Duodenal mucosa (tissue), 2 donors: ENCODE measurements around the gene GUK1.

ENCODE experiments used
- H3K27ac ChIP-seq: one replicate; pipeline ENCODE4 v1.7.0; 2013; ENCODE audit warnings: low read depth, low read length
- H3K27me3 ChIP-seq, 2 donors: one replicate each; pipeline ENCODE4 v1.7.0; 2013; ENCODE audit warnings: low read length in 2 of 2, control low read depth in 1 of 2; ENCODE audit not compliant: insufficient read depth in 2 of 2, control insufficient read depth in 1 of 2
- H3K36me3 ChIP-seq, 2 donors: one replicate each; pipeline ENCODE4 v1.7.0; 2013; ENCODE audit warnings: low read length in 2 of 2, control low read depth in 1 of 2; ENCODE audit not compliant: insufficient read depth in 2 of 2, control insufficient read depth in 1 of 2
- H3K4me1 ChIP-seq, 2 donors: one replicate each; pipeline ENCODE4 v1.7.0; 2013; ENCODE audit warnings: low read length in 2 of 2, control low read depth in 1 of 2; ENCODE audit not compliant: insufficient read depth in 2 of 2, control insufficient read depth in 1 of 2
- H3K4me3 ChIP-seq, 2 donors: one replicate each; pipeline ENCODE4 v1.7.0; 2013; ENCODE audit warnings: low read length in 2 of 2, low read depth in 1 of 2
- H3K9ac ChIP-seq, 2 donors: one replicate each; pipeline ENCODE4 v1.7.0; 2013; ENCODE audit warnings: low read length in 2 of 2, low read depth in 1 of 2
- H3K9me3 ChIP-seq, 2 donors: one replicate each; pipeline ENCODE4 v1.7.0; 2013; ENCODE audit warnings: low read length in 2 of 2, control low read depth in 1 of 2; ENCODE audit not compliant: control insufficient read depth in 1 of 2

GUK1 gene

DNA sequence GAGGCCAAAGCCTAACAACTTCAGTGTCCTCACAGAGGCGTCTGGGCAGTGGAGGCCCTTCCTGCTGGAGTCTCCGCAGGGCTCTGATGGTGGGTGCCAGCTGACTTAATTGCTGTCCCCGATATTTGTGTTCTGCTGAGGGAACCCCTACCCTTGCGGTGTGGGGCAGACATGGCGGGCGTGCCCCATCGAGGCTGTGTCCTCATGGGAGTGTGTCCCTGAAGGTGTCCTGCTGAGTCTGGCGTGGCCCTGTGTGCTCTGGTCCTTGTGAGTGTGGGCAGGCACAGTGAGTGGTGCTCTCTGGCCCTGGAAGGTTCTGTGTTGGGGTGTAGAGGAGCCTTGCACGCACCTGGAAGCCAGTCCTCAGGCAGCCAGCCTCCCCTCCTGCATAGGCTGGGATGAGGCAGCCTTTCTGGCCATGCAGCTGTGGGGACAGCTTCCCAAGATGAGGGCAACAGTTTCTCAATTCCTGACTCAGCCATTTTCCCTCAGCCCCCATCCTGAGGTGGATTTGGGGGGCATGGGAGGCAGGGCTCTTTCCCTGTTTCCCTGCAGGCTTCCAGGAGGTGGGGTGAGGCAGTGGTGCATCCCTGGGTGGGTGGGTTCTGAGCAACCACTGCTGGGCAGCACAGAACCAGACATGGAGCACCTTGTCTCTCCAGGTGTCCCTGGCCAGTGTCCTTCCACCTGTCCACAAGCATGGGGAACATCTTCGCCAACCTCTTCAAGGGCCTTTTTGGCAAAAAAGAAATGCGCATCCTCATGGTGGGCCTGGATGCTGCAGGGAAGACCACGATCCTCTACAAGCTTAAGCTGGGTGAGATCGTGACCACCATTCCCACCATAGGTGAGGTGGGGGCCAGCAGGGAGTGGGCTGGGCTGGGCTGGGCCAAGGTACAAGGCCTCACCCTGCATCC lies 43.4 kb upstream of the GUK1 start:
- Histone ChIP-seq H3K27me3 (no peaks in the 10 kb centered on the region), H3K27ac (no peak overlapping the region), H3K9me3 (peaks cover 7 to 9% of the 10 kb centered on the region in 2 donors), H3K9ac (no peak overlapping the region), H3K4me1 (peaks cover 18 to 38% of the 10 kb centered on the region in 2 donors), H3K4me3 (no peak overlapping the region), H3K36me3 (peaks cover 29 to 69% of the 10 kb centered on the region in 2 donors)

DNA sequence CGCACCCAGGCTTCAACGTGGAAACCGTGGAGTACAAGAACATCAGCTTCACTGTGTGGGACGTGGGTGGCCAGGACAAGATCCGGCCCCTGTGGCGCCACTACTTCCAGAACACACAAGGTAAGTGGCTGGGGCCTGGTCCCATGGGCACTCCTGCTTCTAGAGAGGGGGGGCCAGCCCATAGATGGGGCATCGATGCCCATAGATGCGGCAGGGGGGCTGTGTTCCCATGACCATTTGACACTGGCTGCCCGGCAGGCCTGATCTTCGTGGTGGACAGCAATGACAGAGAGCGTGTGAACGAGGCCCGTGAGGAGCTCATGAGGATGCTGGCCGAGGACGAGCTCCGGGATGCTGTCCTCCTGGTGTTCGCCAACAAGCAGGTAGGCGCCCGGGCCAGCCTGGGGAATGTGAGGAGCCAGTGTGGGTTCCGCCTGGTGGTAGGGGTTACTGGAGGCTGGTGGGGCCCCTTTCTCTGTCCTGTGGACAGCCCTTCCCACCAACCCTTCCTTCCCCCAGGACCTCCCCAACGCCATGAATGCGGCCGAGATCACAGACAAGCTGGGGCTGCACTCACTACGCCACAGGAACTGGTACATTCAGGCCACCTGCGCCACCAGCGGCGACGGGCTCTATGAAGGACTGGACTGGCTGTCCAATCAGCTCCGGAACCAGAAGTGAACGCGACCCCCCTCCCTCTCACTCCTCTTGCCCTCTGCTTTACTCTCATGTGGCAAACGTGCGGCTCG lies 42.6 kb upstream of the GUK1 start:
- H3K36me3 ChIP-seq, result peaks cover 29 to 68% of the 10 kb centered on the region in 2 donors
- H3K9me3 ChIP-seq, result peaks cover 7 to 9% of the 10 kb centered on the region in 2 donors
- H3K9ac ChIP-seq, result no peak overlapping the region
- peaks cover 12 to 33% of the 10 kb centered on the region in 2 donors for H3K4me1 ChIP-seq
- no peak overlapping the region for H3K27ac ChIP-seq
- no peaks in the 10 kb centered on the region for H3K27me3 ChIP-seq
- H3K4me3 ChIP-seq, result no peak overlapping the region

DNA sequence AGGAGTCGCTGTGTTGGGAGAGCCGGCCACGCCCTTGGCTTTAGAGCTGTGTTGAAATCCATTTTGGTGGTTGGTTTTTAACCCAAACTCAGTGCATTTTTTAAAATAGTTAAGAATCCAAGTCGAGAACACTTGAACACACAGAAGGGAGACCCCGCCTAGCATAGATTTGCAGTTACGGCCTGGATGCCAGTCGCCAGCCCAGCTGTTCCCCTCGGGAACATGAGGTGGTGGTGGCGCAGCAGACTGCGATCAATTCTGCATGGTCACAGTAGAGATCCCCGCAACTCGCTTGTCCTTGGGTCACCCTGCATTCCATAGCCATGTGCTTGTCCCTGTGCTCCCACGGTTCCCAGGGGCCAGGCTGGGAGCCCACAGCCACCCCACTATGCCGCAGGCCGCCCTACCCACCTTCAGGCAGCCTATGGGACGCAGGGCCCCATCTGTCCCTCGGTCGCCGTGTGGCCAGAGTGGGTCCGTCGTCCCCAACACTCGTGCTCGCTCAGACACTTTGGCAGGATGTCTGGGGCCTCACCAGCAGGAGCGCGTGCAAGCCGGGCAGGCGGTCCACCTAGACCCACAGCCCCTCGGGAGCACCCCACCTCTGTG lies 41.7 kb upstream of the GUK1 start:
- Histone ChIP-seq H3K4me1 (peaks cover 10 to 27% of the 10 kb centered on the region in 2 donors), H3K9me3 (peaks cover 7 to 9% of the 10 kb centered on the region in 2 donors), H3K27me3 (no peaks in the 10 kb centered on the region), H3K4me3 (no peak overlapping the region), H3K27ac (no peak overlapping the region), H3K9ac (no peak overlapping the region), H3K36me3 (peaks cover 29 to 60% of the 10 kb centered on the region in 2 donors)

DNA sequence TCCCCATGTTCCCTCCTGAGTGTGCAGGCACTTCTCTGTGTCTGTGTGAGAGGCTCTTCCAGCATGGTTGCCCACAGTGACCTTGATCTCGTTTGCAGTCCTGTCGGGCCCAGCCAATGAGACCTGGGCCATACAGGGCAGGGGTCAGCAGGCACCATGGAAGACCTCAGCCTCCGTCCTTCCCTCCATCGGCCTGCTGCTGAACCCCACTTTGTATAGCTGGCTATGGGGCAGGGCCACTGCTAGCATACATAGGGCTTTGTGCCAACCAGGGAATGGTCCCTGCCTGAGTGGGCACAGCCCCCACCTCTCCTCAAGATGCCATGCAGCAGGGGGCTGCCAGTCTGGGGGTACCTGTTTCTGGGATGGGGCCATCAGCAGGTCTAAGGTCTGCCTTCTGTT lies 40.7 kb upstream of the GUK1 start:
- H3K4me1 ChIP-seq, result peaks cover 19 to 36% of the 10 kb centered on the region in 2 donors
- no peak overlapping the region for H3K9ac ChIP-seq
- H3K27ac ChIP-seq, result no peak overlapping the region
- peaks cover 29 to 53% of the 10 kb centered on the region in 2 donors for H3K36me3 ChIP-seq
- H3K9me3 ChIP-seq, result peaks cover 3 to 5% of the 10 kb centered on the region in 2 donors
- no peak overlapping the region for H3K4me3 ChIP-seq
- no peaks in the 10 kb centered on the region for H3K27me3 ChIP-seq

DNA sequence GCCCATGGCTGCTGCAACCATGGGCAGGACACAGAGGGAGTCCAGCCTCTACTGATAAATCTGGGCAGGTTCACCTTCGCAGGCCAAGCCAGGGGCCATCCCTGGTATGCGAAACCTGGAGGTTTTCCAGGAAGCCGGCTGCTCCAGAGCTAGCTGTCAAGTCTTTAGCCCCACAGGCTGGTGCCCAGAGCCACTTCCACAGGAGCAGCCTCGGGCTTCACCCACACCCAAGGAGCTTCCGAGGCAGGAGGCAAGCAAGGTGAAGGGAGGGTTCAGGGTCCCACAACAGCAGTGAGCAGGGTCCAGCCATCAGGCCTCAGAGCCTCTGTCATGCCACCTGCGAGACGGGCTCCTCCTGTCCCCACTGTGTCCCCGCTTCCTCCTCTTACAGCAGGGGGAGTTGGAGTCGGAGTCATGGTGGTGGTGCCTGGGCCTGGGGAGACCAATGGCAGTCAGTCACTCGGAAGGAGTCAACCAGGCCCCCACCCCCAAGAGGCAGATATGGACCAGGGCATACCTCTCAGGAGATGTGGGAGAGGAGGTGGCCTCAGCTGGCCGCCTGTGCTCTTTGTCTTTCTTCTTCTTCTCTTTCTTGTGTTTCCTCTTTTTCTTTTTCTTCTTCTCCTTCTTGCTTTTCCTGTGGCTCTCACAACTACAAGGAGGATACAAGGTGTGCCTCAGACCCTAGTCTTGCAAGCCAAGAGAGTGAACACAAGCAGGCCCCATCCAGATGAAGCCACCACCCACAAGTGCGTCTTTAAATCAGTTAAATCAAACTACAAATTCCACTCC lies 39.1 kb upstream of the GUK1 start:
- peak overlapping the region in 1 of 2 donors; percentile 48 for H3K9ac ChIP-seq
- peaks cover 32 to 56% of the 10 kb centered on the region in 2 donors for H3K36me3 ChIP-seq
- no peaks in the 10 kb centered on the region for H3K9me3 ChIP-seq
- peak overlapping the region; percentile 80 to 86 for H3K4me3 ChIP-seq
- H3K27me3 ChIP-seq, result no peaks in the 10 kb centered on the region
- H3K27ac ChIP-seq, result no peak overlapping the region
- peaks cover 20 to 36% of the 10 kb centered on the region in 2 donors for H3K4me1 ChIP-seq

DNA sequence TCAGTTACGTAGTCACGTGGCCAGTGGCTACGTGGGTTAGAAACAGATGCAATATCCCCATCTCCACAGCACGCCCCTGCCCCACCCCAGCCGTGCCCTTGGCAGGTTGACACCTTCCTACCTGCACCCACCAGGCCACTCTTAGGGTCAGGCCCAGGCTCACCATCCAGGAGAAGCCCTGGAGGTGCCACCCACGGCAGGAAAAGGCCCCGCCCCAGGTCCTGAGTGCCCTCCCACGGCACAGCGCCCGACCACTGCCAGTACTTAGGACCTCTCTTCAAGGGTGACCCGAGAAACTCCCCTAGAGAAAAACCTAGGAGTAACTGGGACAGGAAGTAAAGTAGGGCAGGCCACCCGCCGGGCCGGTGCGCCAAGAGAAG lies 38.5 kb upstream of the GUK1 start:
- H3K9me3 ChIP-seq, result no peaks in the 10 kb centered on the region
- peaks cover 20 to 33% of the 10 kb centered on the region in 2 donors for H3K4me1 ChIP-seq
- H3K4me3 ChIP-seq, result peak overlapping the region; percentile 80 to 86
- H3K36me3 ChIP-seq, result peaks cover 36 to 60% of the 10 kb centered on the region in 2 donors
- H3K9ac ChIP-seq, result peak overlapping the region in 1 of 2 donors; percentile 48
- H3K27ac ChIP-seq, result no peak overlapping the region
- H3K27me3 ChIP-seq, result no peaks in the 10 kb centered on the region

DNA sequence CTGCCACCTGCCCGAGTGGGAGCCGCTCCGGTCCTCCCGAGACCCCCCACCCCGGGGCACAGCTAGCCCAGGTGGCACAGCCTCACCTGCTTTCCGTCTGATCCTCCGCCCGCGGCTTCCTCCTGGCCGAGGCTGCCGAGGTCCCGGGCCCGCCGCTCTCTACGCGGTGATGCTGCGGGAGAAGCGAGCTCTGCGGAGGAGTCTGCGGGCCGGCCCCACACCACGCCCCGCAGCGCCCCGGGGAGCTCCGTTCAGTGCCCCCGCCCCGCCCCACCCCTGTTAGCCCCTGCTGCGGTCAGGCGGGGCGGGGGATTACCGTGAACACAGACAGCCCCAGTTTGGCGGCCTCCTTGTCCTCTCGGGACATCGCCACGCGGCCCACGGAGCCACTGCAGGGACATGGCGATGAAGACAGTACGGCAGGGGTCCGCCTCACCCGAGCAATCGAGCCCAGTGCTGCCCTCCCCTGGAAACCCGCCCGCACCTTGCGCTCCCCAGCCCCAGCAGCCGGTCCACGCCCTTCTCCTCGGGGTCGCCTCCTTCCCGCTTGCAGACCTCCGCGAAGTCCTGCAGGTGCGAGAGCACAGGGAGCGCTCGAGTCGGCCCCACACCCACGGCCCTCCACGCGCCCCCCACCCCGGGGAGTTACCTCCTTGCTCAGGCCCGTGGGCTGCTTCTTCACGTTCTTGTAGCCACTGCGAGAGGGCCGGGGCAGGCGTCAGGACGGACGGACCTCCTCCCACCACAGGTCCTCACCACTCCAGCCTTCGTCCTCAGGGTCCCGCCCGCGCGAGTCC lies 37.9 kb upstream of the GUK1 start:
- Histone ChIP-seq H3K9ac (peak overlapping the region; percentile 18 to 48), H3K36me3 (peaks cover 31 to 56% of the 10 kb centered on the region in 2 donors), H3K4me3 (peak overlapping the region; percentile 80 to 86), H3K9me3 (no peaks in the 10 kb centered on the region), H3K4me1 (peaks cover 20 to 33% of the 10 kb centered on the region in 2 donors), H3K27me3 (no peaks in the 10 kb centered on the region), H3K27ac (peak overlapping the region; percentile 73)

DNA sequence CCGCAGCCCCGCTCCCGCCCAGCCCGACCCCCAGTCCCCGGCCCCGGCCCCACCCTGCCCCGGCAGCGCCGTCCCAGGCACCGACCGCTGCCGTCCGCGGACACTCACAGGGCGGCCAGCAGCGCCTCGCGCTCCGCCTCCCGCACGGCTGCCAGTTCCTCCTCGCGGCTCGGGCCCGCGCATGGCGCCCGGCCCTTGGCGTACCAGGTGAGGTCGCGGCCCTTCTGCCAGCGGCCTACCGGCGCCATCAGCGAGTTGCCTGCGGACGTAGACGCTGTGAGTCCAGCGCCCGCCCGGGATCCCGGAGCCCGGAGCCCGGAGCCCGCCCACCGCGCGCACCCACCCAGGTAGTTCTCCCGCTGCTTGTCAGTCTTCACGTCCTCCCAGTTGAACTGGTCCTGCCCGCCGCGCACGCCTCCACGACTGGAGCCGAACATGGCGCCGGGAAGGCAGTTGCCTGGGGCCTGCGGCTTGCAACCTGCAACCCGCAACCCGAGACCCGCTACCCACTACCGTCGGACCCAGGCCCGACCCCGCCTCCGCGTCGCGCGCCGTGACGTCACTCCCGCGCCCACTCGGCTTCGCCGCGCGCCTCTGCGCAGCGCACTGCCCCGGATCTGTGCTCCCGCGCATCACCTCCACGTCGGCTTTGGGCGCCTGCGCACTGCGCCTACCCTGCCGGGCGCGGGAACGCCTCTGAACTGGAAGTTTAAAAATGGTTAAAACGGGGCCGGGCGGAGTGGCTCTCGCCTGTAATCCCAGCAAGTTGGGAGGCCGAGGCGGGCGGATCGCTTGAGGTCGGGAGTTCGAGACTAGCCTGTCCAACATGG lies 37.1 kb upstream of the GUK1 start, which contains the start of gene C1orf35:
TSS of gene C1orf35 (minus strand) at position 535 of the 830 bp plus-strand sequence. CDS start at position 437, 98 bp downstream.
- Histone ChIP-seq H3K9me3 (no peaks in the 10 kb centered on the region), H3K4me1 (peaks cover 23 to 41% of the 10 kb centered on the region in 2 donors), H3K36me3 (peaks cover 31 to 48% of the 10 kb centered on the region in 2 donors), H3K27me3 (no peaks in the 10 kb centered on the region), H3K4me3 (peak within 1 kb of the TSS; percentile 80 to 86), H3K27ac (peak within 1 kb of the TSS; percentile 73), H3K9ac (peak within 1 kb of the TSS; percentile 69 to 84)
